GM18858 (cell line): ENCODE measurements around the gene XRN1.
"Not testable (repeated sequence)": the region's sequence is repeated elsewhere in the genome, so short reads cannot be mapped to it uniquely, and the experiment has no call there.

ENCODE experiments used
- ATAC-seq: cut with Tn5 transposase; IDR thresholded peaks from one replicate; pipeline ENCODE4 v1.9.1; 2021; ENCODE audit not compliant: unreplicated experiment

The XRN1 gene

DNA sequence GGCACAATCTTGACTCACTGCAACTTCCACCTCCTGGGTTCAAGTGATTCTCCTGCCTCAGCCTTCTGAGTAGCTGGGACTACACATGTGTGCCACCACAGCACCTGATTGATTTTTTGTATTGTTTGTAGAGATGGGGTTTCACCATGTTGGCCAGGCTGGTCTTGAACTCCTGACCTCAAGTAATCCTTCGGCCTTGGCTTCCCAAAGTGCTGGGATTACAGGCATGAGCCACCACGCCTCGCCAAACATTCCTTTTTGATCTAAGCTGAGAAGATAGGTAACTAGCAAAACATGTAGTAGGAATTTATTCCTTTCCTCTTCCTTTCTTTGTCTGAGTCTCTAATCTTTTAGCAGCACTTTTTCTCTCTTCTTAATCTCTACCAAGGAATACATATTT lies 95.1 kb downstream of the XRN1 start:
- ATAC-seq = not testable (repeated sequence)

DNA sequence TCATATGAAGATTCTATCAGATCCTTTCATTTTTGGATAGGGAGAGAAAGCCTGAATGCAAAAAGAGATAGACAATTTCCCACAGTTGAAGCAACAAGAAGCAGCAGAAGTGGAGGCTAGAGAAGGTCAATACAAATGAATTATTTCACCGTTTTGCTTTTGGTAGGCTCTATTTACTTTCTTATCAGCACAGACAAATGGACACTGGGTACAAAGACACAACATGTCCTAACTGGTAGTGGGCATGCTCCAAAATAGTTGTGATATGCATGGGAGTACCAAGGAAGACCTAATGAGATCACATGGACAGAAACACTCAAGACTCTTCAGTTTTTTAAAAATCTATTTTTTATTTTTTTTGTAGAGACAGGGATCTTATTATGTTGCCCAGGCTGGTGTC lies 99.4 kb downstream of the XRN1 start:
- no peak for ATAC-seq

DNA sequence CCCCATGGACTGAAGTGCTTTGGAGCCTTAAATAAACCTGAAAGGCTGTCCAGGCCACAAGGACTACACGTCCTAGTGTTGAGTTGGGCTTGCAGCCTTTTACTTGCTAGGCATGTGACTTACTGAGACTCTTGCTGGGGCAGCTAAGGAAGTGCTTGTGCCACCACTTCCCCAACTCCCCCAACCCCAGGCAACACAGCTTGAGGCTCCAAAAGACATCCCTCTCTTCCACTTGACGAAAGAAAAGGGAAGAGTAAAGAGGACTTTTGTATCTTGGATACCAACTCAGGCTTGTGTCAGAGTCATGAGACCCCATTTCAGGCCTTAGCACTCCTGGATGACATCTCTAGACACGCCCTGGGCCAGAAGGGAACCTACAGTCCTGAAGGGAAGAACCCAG lies 109.8 kb downstream of the XRN1 start:
- no peak for ATAC-seq

DNA sequence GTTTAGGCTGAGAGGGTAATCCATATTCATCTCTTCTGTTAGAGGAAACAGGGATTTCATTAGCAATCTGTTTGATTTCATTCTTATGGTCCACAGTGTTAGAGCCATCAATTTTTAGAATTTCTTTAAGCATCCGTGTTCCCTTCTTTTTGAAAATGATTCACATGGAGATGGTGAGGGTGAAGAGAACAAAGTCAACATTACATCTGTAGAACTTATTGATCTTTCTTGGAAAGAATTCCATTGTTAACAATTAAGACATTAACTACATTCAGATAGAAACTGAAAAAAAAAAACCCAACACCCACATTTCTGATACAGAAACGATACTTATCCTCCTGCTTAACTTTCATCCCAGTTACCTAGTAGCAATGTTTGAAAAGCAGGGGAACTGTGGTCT lies 115.4 kb downstream of the XRN1 start:
- ATAC-seq = no peak

DNA sequence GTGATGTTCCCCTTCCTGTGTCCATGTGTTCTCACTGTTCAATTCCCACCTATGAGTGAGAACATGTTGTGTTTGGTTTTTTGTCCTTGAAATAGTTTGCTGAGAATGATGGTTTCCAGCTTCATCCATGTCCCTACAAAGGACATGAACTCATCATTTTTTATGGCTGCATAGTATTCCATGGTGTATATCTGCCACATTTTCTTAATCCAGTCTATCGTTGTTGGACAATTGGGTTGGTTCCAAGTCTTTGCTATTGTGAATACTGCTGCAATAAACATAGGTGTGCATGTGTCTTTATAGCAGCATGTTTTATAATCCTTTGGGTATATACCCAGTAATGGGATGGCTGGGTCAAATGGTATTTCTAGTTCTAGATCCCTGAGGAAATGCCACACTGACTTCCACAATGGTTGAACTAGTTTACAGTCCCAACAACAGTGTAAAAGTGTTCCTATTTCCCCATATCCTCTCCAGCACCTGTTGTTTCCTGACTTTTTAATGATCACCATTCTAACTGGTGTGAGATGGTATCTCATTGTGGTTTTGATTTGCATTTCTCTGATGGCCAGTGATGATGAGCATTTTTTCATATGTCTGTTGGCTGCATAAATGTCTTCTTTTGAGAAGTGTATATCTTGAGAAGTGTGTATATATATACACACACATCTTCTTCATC lies 123.4 kb downstream of the XRN1 start:
- ATAC-seq = not testable (repeated sequence)

DNA sequence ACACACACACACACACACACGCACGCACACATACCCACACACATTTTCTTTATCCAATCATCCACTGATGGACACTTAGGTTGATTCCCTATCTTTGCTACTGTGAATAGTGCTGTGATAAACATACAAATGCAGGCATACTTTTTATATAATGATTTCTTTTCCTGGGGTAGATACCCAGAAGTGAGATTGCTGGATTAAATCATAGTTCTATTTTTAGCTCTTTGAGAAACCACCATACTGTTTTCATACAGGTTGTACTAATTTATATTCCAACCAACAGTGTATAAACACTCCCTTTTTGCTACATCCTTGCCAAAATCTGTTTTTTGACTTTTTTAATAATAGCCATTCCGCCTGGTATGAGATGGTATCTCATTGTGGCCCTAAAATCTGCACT lies 127.9 kb downstream of the XRN1 start:
- ATAC-seq = no peak

DNA sequence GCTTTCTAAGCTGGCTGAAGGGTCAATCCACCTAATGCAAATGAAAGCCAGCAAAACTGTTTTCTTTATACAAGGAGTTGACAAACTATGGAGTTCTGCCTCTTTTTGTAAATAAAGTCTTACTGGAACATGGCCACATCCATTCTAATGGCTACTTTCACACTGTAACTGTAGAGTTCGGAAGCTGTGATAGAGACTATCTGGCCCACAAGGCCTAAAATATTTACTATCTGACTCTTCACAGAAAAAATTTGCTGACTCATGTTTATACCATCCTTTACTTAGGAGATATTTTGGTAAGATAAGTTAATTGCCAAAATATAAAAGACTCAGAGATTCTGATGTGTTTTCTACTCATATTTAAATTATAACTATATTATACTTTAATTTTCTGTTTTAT lies 128.7 kb downstream of the XRN1 start:
- no peak for ATAC-seq

DNA sequence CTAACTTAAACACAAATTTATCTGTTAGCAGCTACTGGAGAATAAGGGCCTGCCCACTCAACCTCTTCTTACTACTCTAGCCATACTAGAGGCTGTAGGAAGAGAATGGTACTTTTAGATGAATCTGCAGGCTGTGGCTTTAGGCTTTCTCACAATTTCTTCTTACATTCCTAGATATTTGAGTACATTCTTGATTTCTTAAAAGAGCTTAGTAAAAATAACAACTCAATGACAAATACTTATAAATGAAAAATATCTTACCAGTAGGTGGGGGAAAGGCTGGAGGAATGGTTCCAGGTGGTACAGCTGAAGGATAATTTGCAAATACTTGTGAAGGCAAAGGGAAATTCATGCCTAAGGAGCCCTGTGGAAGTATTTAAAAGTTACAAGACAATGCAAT lies 129.5 kb downstream of the XRN1 start:
- no peak for ATAC-seq

DNA sequence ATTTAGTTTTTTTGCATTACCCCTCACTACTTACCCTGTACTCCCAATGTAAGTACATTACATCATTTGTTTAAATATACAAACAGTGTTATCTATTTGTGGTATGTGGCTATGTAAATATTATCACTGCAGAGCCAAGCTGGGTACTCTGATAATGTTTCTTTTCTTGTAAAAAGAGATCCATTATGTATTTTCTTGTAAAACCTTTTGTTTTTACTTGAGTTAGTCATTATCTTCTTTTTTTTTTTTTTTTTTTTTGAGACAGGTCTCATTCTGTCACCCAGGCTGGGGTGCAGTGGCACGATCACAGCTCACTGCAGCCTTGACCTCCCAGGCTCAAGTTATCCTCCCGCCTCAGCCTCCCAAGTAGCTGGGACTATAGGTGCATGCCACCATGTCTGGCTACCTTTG lies 131.9 kb downstream of the XRN1 start:
- not testable (repeated sequence) for ATAC-seq

DNA sequence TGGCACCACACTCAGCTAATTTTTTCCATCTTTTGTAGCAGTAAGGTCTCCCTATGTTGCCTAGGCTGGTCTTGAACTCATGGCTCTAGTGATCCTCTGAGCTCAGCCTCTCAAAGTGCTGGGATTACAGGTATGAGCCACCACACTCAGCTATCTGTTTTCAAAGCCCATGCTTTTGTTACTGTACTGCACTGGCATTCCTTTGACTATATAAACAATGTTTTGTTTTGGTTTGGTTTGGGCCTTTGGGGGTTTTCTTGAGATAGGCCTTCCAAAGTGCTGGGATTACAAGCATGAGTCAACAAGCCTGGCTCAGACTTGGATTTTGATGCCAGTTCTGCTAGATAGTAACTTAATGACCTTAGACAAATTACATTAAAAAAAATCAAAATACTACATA lies 132.8 kb downstream of the XRN1 start:
- ATAC-seq = no peak

DNA sequence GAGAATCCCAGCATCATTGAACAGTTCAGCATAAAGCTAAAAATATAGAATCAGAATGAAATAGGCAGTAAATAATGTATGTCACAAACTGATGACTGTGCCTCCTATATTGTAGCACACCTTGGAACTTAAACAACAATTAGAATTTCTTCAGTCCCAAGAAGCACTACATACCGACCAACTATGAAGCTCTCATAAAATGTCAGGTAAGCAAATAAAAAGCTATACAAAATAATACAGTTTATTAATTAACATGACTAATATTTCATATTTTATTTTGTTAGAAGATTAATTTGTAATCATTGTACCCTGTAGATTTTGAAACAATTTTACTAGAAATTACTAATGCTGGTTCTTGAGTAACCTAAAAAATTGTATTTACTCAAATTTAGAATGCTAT lies 137.4 kb downstream of the XRN1 start:
- no peak for ATAC-seq

DNA sequence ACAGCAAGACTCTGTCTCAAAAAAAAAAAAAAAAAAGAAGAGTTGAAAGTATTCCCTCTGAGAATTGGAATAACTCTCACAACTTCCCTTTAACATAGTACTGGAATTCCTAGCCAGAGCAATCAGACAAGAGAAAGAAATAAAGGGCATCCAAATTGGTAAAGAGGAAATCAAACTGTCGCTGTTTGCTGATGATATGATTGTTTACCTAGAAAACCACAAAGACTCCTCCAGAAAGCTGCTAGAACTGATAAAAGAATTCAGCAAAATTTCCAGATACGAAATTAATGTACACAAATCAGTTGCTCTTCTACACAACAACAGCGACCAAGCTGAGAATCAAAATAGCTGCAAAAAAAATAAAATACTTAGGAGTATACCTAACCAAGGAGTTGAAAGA lies 145.0 kb downstream of the XRN1 start:
- not testable (repeated sequence) for ATAC-seq

DNA sequence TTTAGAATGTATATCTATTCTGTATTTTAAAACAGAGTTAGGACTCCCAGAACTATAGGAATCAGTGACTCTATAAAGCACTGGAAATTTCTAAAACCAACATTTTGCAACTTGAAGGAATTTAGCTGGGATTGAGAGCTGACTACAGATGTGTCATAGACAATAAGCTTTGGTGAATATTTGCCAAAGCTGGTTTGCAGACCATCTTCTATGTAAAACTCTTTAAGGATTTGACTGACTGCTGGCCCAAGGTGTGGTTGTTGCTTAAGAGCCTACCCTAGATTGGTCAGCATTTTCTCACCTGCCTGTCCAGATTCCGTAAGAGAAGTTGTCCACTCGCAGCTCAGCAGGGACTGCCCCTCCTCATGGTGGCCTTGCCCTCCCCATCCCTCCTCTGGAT lies 149.2 kb downstream of the XRN1 start:
- ATAC-seq = no peak

DNA sequence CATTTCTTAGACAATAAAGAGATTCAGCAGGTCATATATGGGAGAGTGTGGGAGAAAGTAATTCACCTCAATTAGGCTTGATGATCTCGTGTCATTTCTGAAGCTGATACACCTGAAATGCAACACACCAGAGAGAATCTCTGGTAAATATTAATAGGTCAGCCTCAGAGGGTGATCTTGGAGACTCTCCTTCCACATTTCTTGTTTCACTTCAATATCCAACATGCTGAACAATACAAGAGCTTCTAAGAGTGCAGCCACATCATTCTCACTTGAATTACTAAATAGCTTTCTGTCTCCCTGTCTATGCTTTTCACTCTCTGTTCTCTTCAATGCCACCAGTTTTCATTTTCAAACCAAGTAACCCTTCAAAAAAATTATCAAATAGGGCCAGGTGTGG lies 151.3 kb downstream of the XRN1 start:
- no peak for ATAC-seq

DNA sequence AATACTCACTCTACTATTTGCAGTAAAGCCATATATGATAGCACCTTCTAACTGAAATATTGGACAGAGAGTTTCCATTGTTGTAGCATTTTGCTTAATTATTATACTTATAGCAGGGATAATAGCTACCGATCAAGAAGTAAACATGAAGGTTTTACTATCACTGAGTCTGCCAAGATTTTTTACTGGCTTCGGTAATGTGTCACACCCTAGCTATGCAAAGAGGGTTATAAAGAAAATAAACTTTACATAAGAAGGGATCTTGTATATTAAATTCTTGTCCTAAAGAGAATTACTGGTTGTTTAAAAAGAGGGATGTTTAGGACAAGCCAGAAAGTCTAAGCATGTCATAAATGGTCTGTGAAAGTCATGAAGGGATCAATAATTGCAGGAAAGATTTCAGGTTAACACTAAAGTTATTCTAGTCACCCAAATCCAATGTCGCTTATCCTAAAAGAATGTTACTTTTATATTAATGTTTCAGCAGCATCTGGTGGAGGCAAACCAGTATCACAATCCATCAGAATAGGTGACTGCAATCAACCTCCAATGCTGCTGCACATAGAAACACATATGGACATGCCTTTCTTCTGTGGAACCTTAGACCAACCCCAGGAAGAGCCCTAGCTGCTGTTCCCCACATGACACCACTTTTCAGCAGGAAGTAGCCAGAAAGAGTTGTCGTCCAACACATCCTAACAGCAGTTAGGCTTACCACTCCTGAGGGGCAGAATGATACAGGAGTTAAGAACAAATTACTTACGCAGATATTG lies 159.8 kb downstream of the XRN1 start:
- ATAC-seq = no peak

DNA sequence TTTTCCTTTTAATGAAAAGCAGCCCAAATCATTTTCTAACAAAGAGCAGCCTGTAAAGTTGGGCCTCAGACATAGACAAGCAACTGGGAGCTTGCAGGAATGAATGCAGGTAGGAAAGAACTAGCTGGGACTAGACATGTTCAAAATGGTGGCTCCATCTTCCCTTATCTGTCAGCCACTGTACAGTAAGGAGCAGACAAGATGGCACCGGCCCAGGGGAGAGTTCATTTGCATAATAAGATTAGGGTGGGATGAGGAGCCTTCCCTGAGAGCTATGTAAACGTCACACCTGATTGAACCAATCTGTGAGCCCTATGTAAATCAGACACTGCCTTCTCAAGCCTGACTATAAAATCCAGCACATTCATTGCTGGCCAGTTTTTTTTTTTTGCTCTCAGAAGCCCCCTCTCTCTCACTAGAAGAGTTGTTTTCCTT lies 162.7 kb downstream of the XRN1 start:
- no peak for ATAC-seq

DNA sequence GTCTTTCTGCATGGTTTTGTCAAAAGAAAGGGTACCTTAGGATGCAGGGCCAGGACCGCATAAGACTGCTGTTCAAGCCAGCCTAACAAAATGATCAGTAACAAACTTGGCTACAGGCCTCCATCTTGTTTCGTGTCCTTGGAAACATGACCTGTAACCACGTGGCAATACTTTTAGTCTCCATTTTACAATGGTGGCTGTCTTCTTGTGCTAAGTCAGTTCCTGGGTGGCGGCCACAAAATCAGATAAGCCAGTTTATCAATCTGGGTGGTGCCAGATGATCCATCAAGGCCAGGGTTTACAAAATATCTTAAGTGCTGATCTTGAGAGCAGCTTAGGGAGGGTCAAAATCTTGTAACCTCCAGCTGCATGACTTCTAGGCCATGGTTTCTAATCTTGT lies 165.3 kb downstream of the XRN1 start:
- ATAC-seq = no peak

DNA sequence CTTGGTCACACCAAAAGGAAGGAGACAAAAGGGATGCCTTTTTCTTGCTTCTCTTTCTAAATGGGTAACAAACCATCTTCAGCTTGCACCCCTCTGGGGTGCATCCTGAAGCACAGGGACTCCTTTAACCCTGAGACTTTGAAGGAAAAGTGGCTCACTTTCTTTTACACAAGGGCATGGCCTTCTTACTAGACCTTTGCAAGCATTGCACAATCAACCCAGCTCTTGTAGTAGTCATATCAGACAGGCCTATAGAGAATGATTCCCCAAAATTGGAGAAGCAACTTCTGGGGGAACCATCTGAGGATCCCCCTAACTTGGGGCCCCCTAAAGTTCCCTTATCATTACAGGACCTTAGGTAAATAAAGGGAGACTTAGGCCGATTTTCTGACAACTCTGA lies 166.4 kb downstream of the XRN1 start:
- no peak for ATAC-seq

DNA sequence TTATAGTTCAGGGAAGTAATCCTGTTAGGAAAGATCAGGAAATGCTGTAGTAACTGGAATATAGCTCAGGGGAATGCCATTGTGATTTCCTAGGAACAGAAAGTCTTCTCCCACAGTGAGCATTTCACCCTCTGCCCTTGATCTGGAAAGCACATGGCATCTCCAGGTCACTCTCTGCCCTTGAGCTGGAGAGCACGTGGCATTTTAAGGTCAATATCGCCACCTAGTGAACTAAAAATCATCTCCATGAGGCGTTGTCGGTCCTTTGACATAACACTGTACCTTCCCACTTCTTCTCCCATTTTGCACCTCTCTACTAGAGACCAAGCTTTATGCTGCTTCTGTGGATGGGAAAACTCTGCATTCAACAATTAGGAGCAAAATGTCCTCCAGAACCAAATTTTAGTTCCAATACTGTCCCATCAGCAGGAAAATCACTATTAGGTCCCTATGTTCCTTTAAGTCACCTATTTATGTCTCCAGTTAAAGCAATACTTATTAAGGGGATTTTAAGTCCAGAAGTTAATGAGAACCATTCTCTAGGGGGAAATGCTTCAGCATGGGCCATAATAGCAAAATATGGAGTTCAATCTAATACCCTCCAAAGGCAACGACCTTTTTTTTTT lies 167.8 kb downstream of the XRN1 start:
- ATAC-seq = peak; percentile 90

DNA sequence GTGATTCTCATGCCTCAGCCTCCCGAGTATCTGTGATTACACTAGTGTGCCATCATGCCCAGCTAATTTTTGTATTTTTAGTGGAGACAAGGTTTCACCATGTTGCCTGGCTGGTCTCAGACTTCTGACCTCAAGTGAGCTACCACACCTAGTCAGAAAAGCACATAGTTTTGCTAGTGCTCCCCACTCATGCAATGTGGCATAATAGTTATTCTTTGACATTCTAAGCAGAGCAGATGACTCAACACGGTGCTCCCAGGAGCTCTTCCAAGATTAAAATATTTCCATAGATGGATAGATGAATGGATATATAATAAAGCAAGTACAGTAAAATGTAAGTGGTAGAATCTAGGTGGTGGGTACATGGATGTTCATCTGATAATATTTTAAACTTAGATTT lies 169.4 kb downstream of the XRN1 start:
- ATAC-seq = no peak

DNA sequence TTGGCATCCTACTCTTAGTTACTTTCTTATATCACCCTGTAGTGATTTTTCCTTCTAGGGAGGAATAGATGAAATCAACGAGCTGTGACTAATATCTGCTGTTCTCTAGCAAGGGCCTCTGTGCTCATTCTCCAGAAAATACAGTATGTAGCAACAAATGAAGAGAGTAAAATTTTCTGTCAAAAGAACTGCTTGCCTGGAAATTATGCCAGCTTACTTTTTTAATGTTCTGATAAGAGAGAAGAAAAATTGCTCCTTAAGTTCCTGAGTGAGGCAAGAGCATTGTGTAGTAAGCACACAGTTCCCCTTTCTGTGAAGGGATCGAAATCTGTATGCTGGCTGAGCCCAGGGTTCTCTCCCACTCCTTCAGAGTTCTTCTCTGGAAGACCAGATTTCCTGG lies 171.1 kb downstream of the XRN1 start:
- no peak for ATAC-seq

DNA sequence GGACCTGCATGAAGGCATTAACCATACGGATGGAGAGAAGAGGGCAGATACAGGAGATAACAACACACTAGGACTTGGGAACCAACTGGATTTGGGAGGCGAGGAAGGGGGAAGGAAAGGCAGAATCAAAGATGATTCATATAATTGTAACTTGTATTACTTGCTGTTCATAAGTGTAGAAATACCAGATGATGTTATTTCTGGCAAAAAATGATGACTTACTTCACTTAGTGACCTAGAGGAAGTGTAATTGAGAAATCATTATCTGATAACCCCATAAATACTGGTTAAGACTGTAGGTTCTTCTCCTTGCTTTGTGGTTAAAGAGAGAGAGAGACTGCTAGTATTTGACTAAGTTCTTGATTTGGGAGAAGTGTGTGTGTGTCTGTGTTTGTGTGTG lies 172.0 kb downstream of the XRN1 start:
- ATAC-seq = no peak
